ENCODE measurements around the gene GTF2I. TPM values are rescaled to one million over a fixed set of nuclear protein-coding genes. Genes with fewer than 3 reads are reported as not detected.

Gene GTF2I
- 69.3 and 78.0 TPM in 2 replicates for total RNA-seq

GRCh38 chr7:74657692-74658177 lies at the start of gene GTF2I:
Gene GTF2I (plus strand): TSS chr7:74657718. CDS start chr7:74689129, 31,411 bp downstream.

GRCh38 chr7:74773760-74774750 lies 116.5 kb downstream of the GTF2I start, which contains the start of gene NCF1:
Gene NCF1 (plus strand): TSS chr7:74774011. CDS start chr7:74774032, 21 bp downstream.

Other genes with a start within 250 kb of the GTF2I start
- gene GTF2IRD1, start 203.8 kb upstream of the GTF2I start, total RNA-seq, result 16.6 and 24.3 TPM in 2 replicates
- not detected in 2 replicates for gene NCF1, start 116.3 kb downstream of the GTF2I start, total RNA-seq
- 3.5 and 6.5 TPM in 2 replicates for gene GTF2IRD2, start 193.9 kb downstream of the GTF2I start, total RNA-seq

All from pericardium fibroblast (primary cell).